CD14-positive monocyte (primary cell): ENCODE results near the gene RFX3. TPM values are rescaled to one million over a fixed set of nuclear protein-coding genes. Genes with fewer than 3 reads are reported as not detected.
A peak's percentile ranks its signal among the peaks of the same experiment; 100 is the strongest.

Experiments
- DNase-seq, 3 donors: peaks; one replicate each; pipeline ENCODE4 v3.0.0-alpha.2; 2011 to 2022
- H2AFZ ChIP-seq: 2 replicates; pipeline ENCODE4 v1.6.0; 2012; ENCODE audit warnings: mild to moderate bottlenecking, low read depth, low read length, inconsistent platforms; ENCODE audit not compliant: insufficient read depth, poor library complexity, severe bottlenecking
- H3K27ac ChIP-seq, 2 donors: 1 replicate in 1 of 2; 2 replicates in 1 of 2; pipeline ENCODE4 v1.5.1; 2012 to 2013; ENCODE audit warnings: low read length in 2 of 2, control low read depth in 1 of 2, inconsistent platforms in 1 of 2, low read depth in 1 of 2, mild to moderate bottlenecking in 1 of 2
- H3K27me3 ChIP-seq, 2 donors: one replicate each; pipeline versions ENCODE4 v1.6.0 to v1.6.1; 2011 to 2013; ENCODE audit warnings: low read length in 2 of 2; ENCODE audit not compliant: control insufficient read depth in 2 of 2, insufficient read depth in 2 of 2
- H3K36me3 ChIP-seq, 2 donors: replicated peaks in 1 of 2; 1 replicate in 1 of 2; 2 replicates in 1 of 2; pipeline versions ENCODE4 v1.5.1 to v1.6.1; 2012 to 2013; ENCODE audit warnings: low read length in 2 of 2, control low read depth in 1 of 2, inconsistent platforms in 1 of 2, mild to moderate bottlenecking in 1 of 2; ENCODE audit not compliant: insufficient read depth in 2 of 2, control insufficient read depth in 1 of 2
- H3K4me1 ChIP-seq, 2 donors: 1 replicate in 1 of 2; 2 replicates in 1 of 2; pipeline versions ENCODE4 v1.5.1 to v1.6.1; 2012 to 2013; ENCODE audit warnings: low read length in 2 of 2, control low read depth in 1 of 2, inconsistent platforms in 1 of 2, mild to moderate bottlenecking in 1 of 2, moderate library complexity in 1 of 2; ENCODE audit not compliant: insufficient read depth in 2 of 2, control insufficient read depth in 1 of 2
- H3K4me2 ChIP-seq: replicated peaks from 2 replicates; pipeline ENCODE3; 2012; ENCODE audit warnings: low read length, moderate library complexity, mild to moderate bottlenecking; ENCODE audit not compliant: poor library complexity, severe bottlenecking; ENCODE audit errors: extremely low read depth
- H3K4me3 ChIP-seq, 3 experiments: fragments of 200-600 bp in 1 of 3; sonication (generic) in 1 of 3; replicated peaks in 1 of 3; 1 replicate in 2 of 3; 2 replicates in 1 of 3; pipeline ENCODE4 v1.5.1; 2011 to 2013; ENCODE audit warnings: low read length in 3 of 3, mild to moderate bottlenecking in 3 of 3, control low read depth in 2 of 3, low read depth in 2 of 3, inconsistent platforms in 1 of 3, moderate library complexity in 1 of 3
- H3K79me2 ChIP-seq: 2 replicates; pipeline ENCODE4 v1.6.0; 2012; ENCODE audit warnings: mild to moderate bottlenecking, control low read depth, inconsistent platforms, low read length, moderate library complexity; ENCODE audit not compliant: insufficient read depth
- H3K9ac ChIP-seq: 2 replicates; pipeline ENCODE4 v1.6.0; 2017; ENCODE audit warnings: low read length, mild to moderate bottlenecking; ENCODE audit not compliant: insufficient read depth, poor library complexity, severe bottlenecking
- H3K9me3 ChIP-seq, 2 donors: replicated peaks in 1 of 2; 1 replicate in 1 of 2; 2 replicates in 1 of 2; pipeline versions ENCODE4 v1.5.1 to v1.6.1; 2012 to 2013; ENCODE audit warnings: low read length in 2 of 2, control low read depth in 1 of 2; ENCODE audit not compliant: control insufficient read depth in 1 of 2, insufficient read depth in 1 of 2
- H4K20me1 ChIP-seq: 2 replicates; pipeline ENCODE4 v1.6.0; 2012; ENCODE audit warnings: mild to moderate bottlenecking, low read length, control low read depth, moderate library complexity; ENCODE audit not compliant: insufficient read depth
- H3K27ac Mint-ChIP-seq, 7 donors: one replicate each; pipeline ENCODE4 v1.8.0; 2020; ENCODE audit warnings: mild to moderate bottlenecking in 7 of 7, mixed read lengths in 7 of 7, moderate library complexity in 6 of 7, inconsistent platforms in 2 of 7
- H3K27me3 Mint-ChIP-seq, 3 donors: one replicate each; pipeline ENCODE4 v1.8.0; 2021 to 2022; ENCODE audit warnings: low read depth in 3 of 3, mild to moderate bottlenecking in 3 of 3, mixed read lengths in 3 of 3, moderate library complexity in 3 of 3, inconsistent platforms in 1 of 3
- H3K36me3 Mint-ChIP-seq, 2 donors: one replicate each; pipeline ENCODE4 v1.8.0; 2020; ENCODE audit warnings: mixed read lengths in 2 of 2, inconsistent platforms in 1 of 2, mild to moderate bottlenecking in 1 of 2
- H3K4me1 Mint-ChIP-seq: one replicate; pipeline ENCODE4 v1.8.0; 2020; ENCODE audit warnings: mild to moderate bottlenecking, mixed read lengths
- H3K4me3 Mint-ChIP-seq, 2 donors: one replicate each; pipeline ENCODE4 v1.8.0; 2020; ENCODE audit warnings: mild to moderate bottlenecking in 2 of 2, mixed read lengths in 2 of 2, moderate library complexity in 1 of 2
- H3K9me3 Mint-ChIP-seq, 7 donors: one replicate each; pipeline ENCODE4 v1.8.0; 2020 to 2022; ENCODE audit warnings: mixed read lengths in 7 of 7, mild to moderate bottlenecking in 6 of 7, moderate library complexity in 6 of 7, inconsistent platforms in 2 of 7
- CTCF ChIP-seq: fragments of 200-600 bp; IDR thresholded peaks from one replicate; pipeline ENCODE4 v1.8.0; 2022; ENCODE audit warnings: antibody characterized with exemption, mild to moderate bottlenecking
- WGBS: methylation state at CpG from one replicate; pipeline ENCODE4 v1.1.5; 2013; ENCODE audit warnings: missing lambda C conversion rate; ENCODE audit not compliant: insufficient coverage; 5-methylcytosine and 5-hydroxymethylcytosine counted together
- intact Hi-C, 2 donors: fragments of 100-400 bp; cut with micrococcal nuclease; formaldehyde crosslinking; loops; one replicate each; pipeline versions ENCODE4 v1.15.0 to v1.15.1; 2023
- polyA plus RNA-seq, 3 donors: library from polyadenylated mRNA; depleted of rRNA in 1 of 3; unstranded in 2 of 3; stranded (reverse) in 1 of 3; fragments of 300-500 nt in 2 of 3; fragments of >200 nt in 1 of 3; fragmentation: Illumina TruSeq in 2 of 3; gene quantifications; 1 replicate in 2 of 3; 2 replicates in 1 of 3; pipeline ENCODE4 v1.2.3, GENCODE V29; 2012 to 2021

RFX3 gene
- polyA plus RNA-seq, 3 donors: 1.7 to 5.2 (median 3.2) TPM

DNA sequence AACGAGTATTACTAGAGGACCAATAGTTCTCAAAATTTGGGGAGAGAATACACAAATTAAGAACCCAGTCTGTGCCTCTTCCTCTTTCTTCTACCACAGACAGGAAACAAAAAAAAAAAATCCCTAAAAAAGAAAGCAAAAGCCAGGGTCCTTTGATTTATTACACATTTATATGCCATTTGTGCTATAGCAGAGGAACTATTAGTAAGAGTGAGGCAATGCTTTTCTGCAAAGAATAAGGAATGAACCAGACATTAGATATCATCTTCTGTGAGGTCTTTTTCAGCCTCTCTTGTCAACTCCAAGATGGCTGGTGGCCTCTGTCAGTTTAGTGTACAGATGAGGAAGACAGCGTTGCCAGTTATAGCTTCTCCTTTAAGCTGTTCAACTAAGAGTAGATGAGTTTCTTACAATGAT, 127.6 kb downstream of the RFX3 start:
- peak overlapping the region in 1 of 2 donors; percentile 90 for H3K27ac ChIP-seq
- TF ChIP-seq CTCF: no peak
- H3K4me2 ChIP-seq: peak overlapping the region; percentile 79
- peak overlapping the region; percentile 58 to 81 for H3K4me3 Mint-ChIP-seq
- no peaks in the 10 kb centered on the region for H3K27me3 ChIP-seq
- H3K4me3 ChIP-seq: peak overlapping the region; percentile 22 to 74 (median 60)
- no peaks in the 10 kb centered on the region for H3K79me2 ChIP-seq
- peak overlapping the region; percentile 51 for H3K9ac ChIP-seq
- peak overlapping the region; percentile 59 for H2AFZ ChIP-seq
- intact Hi-C loops: no loop called here
- peak overlapping the region; percentile 86 to 97 (median 92) for H3K27ac Mint-ChIP-seq
- H3K27me3 Mint-ChIP-seq: peaks cover 1 to 3% (median 3%) of the 10 kb centered on the region in 3 donors
- no peaks in the 10 kb centered on the region for H3K9me3 ChIP-seq
- WGBS: no CpG with 5 or more reads among the region's 2 CpGs
- DNase-seq: peak; percentile 63 to 85 (median 65)
- H3K36me3 Mint-ChIP-seq: peaks cover 10 to 11% of the 10 kb centered on the region in 2 donors
- H3K4me1 Mint-ChIP-seq: peaks cover 28% of the 10 kb centered on the region
- no peaks in the 10 kb centered on the region for H3K36me3 ChIP-seq
- H3K9me3 Mint-ChIP-seq: peaks cover 0 to 3% (median 0%) of the 10 kb centered on the region in 7 donors
- H4K20me1 ChIP-seq: no peaks in the 10 kb centered on the region
- peaks cover 20 to 26% of the 10 kb centered on the region in 2 donors for H3K4me1 ChIP-seq

DNA sequence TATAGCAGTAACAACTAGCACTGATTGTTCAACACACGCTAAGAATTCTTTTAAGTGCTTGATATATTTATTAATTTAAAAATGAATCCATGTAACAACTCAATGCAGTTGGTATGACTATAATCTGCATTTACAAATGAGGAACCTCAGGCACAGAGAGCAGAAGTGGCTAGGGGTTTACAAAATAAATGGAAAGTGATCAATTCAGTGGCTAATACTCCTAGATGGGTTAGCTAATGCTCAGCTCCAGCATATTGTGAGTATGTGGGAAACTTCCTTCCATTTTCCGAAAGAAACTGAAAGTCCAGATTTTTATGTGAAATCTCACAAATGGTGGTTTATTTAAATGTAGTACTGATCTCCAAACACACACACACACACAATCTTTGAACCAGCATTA, 128.0 kb downstream of the RFX3 start:
- peaks cover 0 to 3% (median 0%) of the 10 kb centered on the region in 7 donors for H3K9me3 Mint-ChIP-seq
- intact Hi-C loops: no loop called here

More for the DNA sequence above, 128.0 kb downstream of the RFX3 start:
- no CpG with 5 or more reads among the region's 2 CpGs for WGBS
- peak overlapping the region in 1 of 2 donors; percentile 90 for H3K27ac ChIP-seq
- H3K79me2 ChIP-seq: no peaks in the 10 kb centered on the region
- peaks cover 20 to 26% of the 10 kb centered on the region in 2 donors for H3K4me1 ChIP-seq
- H3K9ac ChIP-seq: peak overlapping the region; percentile 51
- H3K27me3 ChIP-seq: no peaks in the 10 kb centered on the region
- no peaks in the 10 kb centered on the region for H3K9me3 ChIP-seq
- H3K4me2 ChIP-seq: peak overlapping the region; percentile 79
- H3K36me3 ChIP-seq: no peaks in the 10 kb centered on the region
- Mint-ChIP-seq H3K4me1 (peaks cover 28% of the 10 kb centered on the region), H3K4me3 (peak overlapping the region; percentile 58 to 81), H3K27me3 (peaks cover 0 to 3% (median 3%) of the 10 kb centered on the region in 3 donors), H3K36me3 (peaks cover 10 to 11% of the 10 kb centered on the region in 2 donors), H3K27ac (peak overlapping the region; percentile 86 to 97 (median 92))
- H2AFZ ChIP-seq: peak overlapping the region; percentile 59
- DNase-seq: peak in 2 of 3 donors; percentile 21 to 40
- peak overlapping the region; percentile 22 to 74 (median 60) for H3K4me3 ChIP-seq
- no peaks in the 10 kb centered on the region for H4K20me1 ChIP-seq
- no peak for TF ChIP-seq CTCF
